H9 (cell line): ENCODE data around the gene VSIR. TPM values are rescaled to one million over a fixed set of nuclear protein-coding genes. Genes with fewer than 3 reads are reported as not detected.
A peak's percentile ranks its signal among the peaks of the same experiment; 100 is the strongest.

Experiments
- DNase-seq: peaks from one replicate; pipeline ENCODE4 v3.0.0-alpha.2; 2017
- H2AFZ ChIP-seq: one replicate; pipeline ENCODE4 v1.6.1; 2013; ENCODE audit warnings: mild to moderate bottlenecking, low read length, control low read depth, moderate library complexity
- H2AK5ac ChIP-seq: 2 replicates; pipeline ENCODE4 v1.6.1; 2013; ENCODE audit warnings: low read length, control low read depth, mixed read lengths; ENCODE audit not compliant: insufficient read length
- H2BK120ac ChIP-seq: one replicate; pipeline ENCODE4 v1.6.1; 2013; ENCODE audit warnings: low read depth, mild to moderate bottlenecking, low read length, control low read depth, inconsistent platforms; ENCODE audit not compliant: poor library complexity, severe bottlenecking
- H2BK12ac ChIP-seq: 2 replicates; pipeline ENCODE4 v1.6.1; 2013; ENCODE audit warnings: low read length, control low read depth, mixed read lengths, low read depth; ENCODE audit not compliant: insufficient read length
- H2BK15ac ChIP-seq: 2 replicates; pipeline ENCODE4 v1.6.1; 2013; ENCODE audit warnings: low read depth, low read length, control low read depth
- H2BK20ac ChIP-seq: one replicate; pipeline ENCODE4 v1.6.1; 2013; ENCODE audit warnings: low read depth, mild to moderate bottlenecking, low read length, control low read depth, inconsistent platforms; ENCODE audit not compliant: poor library complexity, severe bottlenecking
- H2BK5ac ChIP-seq: 2 replicates; pipeline ENCODE4 v1.6.1; 2013; ENCODE audit warnings: low read length, control low read depth, mixed read lengths; ENCODE audit not compliant: insufficient read length
- H3K14ac ChIP-seq: 2 replicates; pipeline ENCODE4 v1.6.1; 2013; ENCODE audit warnings: low read length, control low read depth; ENCODE audit not compliant: insufficient read depth
- H3K18ac ChIP-seq: 2 replicates; pipeline ENCODE4 v1.6.1; 2013; ENCODE audit warnings: low read depth, mild to moderate bottlenecking, mixed read lengths, low read length, control low read depth; ENCODE audit not compliant: insufficient read length
- H3K23ac ChIP-seq: 2 replicates; pipeline ENCODE4 v1.6.1; 2013; ENCODE audit warnings: low read length, control low read depth, mixed read lengths, low read depth; ENCODE audit not compliant: insufficient read length
- H3K23me2 ChIP-seq: 2 replicates; pipeline ENCODE4 v1.6.1; 2013; ENCODE audit warnings: low read depth, mild to moderate bottlenecking, mixed read lengths, low read length, control low read depth; ENCODE audit not compliant: insufficient read length, poor library complexity, severe bottlenecking
- H3K27ac ChIP-seq: 2 replicates; pipeline ENCODE4 v1.5.1; 2013; ENCODE audit warnings: low read length, control low read depth, mixed read lengths, low read depth; ENCODE audit not compliant: insufficient read length
- H3K27me3 ChIP-seq: 2 replicates; pipeline ENCODE4 v1.6.1; 2013; ENCODE audit warnings: low read length, control low read depth, inconsistent platforms; ENCODE audit not compliant: insufficient read depth
- H3K4ac ChIP-seq: 2 replicates; pipeline ENCODE4 v1.6.1; 2013; ENCODE audit warnings: low read depth, mild to moderate bottlenecking, control low read depth, inconsistent platforms, low read length, moderate library complexity
- H3K4me1 ChIP-seq: 2 replicates; pipeline ENCODE4 v1.6.1; 2013; ENCODE audit warnings: low read length, control low read depth, inconsistent platforms; ENCODE audit not compliant: insufficient read depth
- H3K4me2 ChIP-seq: 2 replicates; pipeline ENCODE4 v1.6.1; 2013; ENCODE audit warnings: low read length, control low read depth, mixed read lengths; ENCODE audit not compliant: insufficient read length, insufficient read depth
- H3K56ac ChIP-seq: 2 replicates; pipeline ENCODE4 v1.6.1; 2013; ENCODE audit warnings: low read depth, mild to moderate bottlenecking, mixed read lengths, low read length, control low read depth; ENCODE audit not compliant: insufficient read length
- H3K79me1 ChIP-seq: 2 replicates; pipeline ENCODE4 v1.6.1; 2013; ENCODE audit warnings: low read depth, mild to moderate bottlenecking, moderate library complexity, low read length, control low read depth, inconsistent platforms; ENCODE audit not compliant: insufficient read depth, poor library complexity, severe bottlenecking
- H3K79me2 ChIP-seq: 2 replicates; pipeline ENCODE4 v1.6.1; 2013; ENCODE audit warnings: low read length, control low read depth, inconsistent platforms; ENCODE audit not compliant: insufficient read depth
- H3K9ac ChIP-seq: 2 replicates; pipeline ENCODE4 v1.6.1; 2013; ENCODE audit warnings: low read length, control low read depth, mixed read lengths; ENCODE audit not compliant: insufficient read length; ENCODE audit errors: extremely low read depth
- H3K9me3 ChIP-seq: one replicate; pipeline ENCODE4 v1.6.1; 2013; ENCODE audit warnings: low read depth, low read length, inconsistent platforms; ENCODE audit not compliant: control insufficient read depth
- H3T11ph ChIP-seq: one replicate; pipeline ENCODE4 v1.6.1; 2013; ENCODE audit warnings: mild to moderate bottlenecking, low read length, control low read depth, inconsistent platforms
- H4K20me1 ChIP-seq: one replicate; pipeline ENCODE4 v1.6.1; 2013; ENCODE audit not compliant: control insufficient read depth, insufficient read length, insufficient read depth
- H4K5ac ChIP-seq: 2 replicates; pipeline ENCODE4 v1.6.1; 2013; ENCODE audit warnings: low read depth, mild to moderate bottlenecking, mixed read lengths, low read length, control low read depth; ENCODE audit not compliant: insufficient read length
- H4K8ac ChIP-seq: replicated peaks from 2 replicates; pipeline ENCODE4 v1.6.1; 2013; ENCODE audit warnings: low read length, control low read depth, mixed read lengths, low read depth; ENCODE audit not compliant: insufficient read length
- H4K91ac ChIP-seq: 2 replicates; pipeline ENCODE4 v1.6.1; 2013; ENCODE audit warnings: low read depth, mild to moderate bottlenecking, moderate library complexity, mixed read lengths, low read length, control low read depth; ENCODE audit not compliant: insufficient read length
- H3K27ac Mint-ChIP-seq, 3 experiments: 2 replicates in 2 of 3; 3 replicates in 1 of 3; pipeline ENCODE4 v1.8.0; 2020 to 2021; ENCODE audit warnings: mixed read lengths in 3 of 3, mild to moderate bottlenecking in 1 of 3, moderate library complexity in 1 of 3
- H3K27me3 Mint-ChIP-seq: 2 replicates; pipeline ENCODE4 v1.8.0; 2021; ENCODE audit warnings: low read depth, mild to moderate bottlenecking, moderate library complexity, mixed read lengths
- H3K36me3 Mint-ChIP-seq, 3 experiments: 2 replicates in 2 of 3; 3 replicates in 1 of 3; pipeline ENCODE4 v1.8.0; 2020 to 2021; ENCODE audit warnings: low read depth in 3 of 3, mixed read lengths in 3 of 3; ENCODE audit not compliant: insufficient read depth in 1 of 3
- H3K4me1 Mint-ChIP-seq, 2 experiments: 2 replicates each; pipeline ENCODE4 v1.8.0; 2020; ENCODE audit warnings: mixed read lengths in 2 of 2
- H3K4me3 Mint-ChIP-seq, 2 experiments: 2 replicates in 1 of 2; 3 replicates in 1 of 2; pipeline ENCODE4 v1.8.0; 2020 to 2021; ENCODE audit warnings: mild to moderate bottlenecking in 2 of 2, mixed read lengths in 2 of 2, moderate library complexity in 1 of 2
- H3K9me3 Mint-ChIP-seq, 2 experiments: 2 replicates in 1 of 2; 3 replicates in 1 of 2; pipeline ENCODE4 v1.8.0; 2020; ENCODE audit warnings: mild to moderate bottlenecking in 2 of 2, mixed read lengths in 2 of 2, moderate library complexity in 1 of 2
- CTCF ChIP-seq: fragments of 200-600 bp; sonication (generic); conservative IDR thresholded peaks from 3 replicates; pipeline ENCODE4 v1.8.0; 2021; ENCODE audit warnings: antibody characterized with exemption, mild to moderate bottlenecking
- WGBS: extraction: QIAGEN DNeasy Blood & Tissue Kit; methylation state at CpG from one replicate; pipeline ENCODE4 v1.1.7; 2013; ENCODE audit warnings: missing lambda C conversion rate, low lambda C conversion rate, mixed read lengths; ENCODE audit not compliant: insufficient read length; ENCODE audit errors: extremely low coverage; 5-methylcytosine and 5-hydroxymethylcytosine counted together
- total RNA-seq: library from RNA; stranded (reverse); gene quantifications from 2 replicates; pipeline ENCODE4 v1.2.1, GENCODE V29; 2021

VSIR gene
- total RNA-seq, 1 experiment from 2014 or later = 0.11 TPM

GRCh38 chr10:71782221-71782916, 9.0 kb upstream of the VSIR start:
- peaks cover 0 to 3% of the 10 kb centered on the region in 2 experiments; a peak in 1 of 5 replicates for H3K9me3 Mint-ChIP-seq
- no peak overlapping the region for H2BK20ac ChIP-seq
- no peak overlapping the region for H2AFZ ChIP-seq
- H4K20me1 ChIP-seq = no peaks in the 10 kb centered on the region
- no peaks in the 10 kb centered on the region for H3K23me2 ChIP-seq
- peaks cover 10 to 16% of the 10 kb centered on the region in 2 experiments for H3K4me1 Mint-ChIP-seq
- peak overlapping the region in 1 of 3 experiments; percentile 34; a peak in 2 of 7 replicates for H3K27ac Mint-ChIP-seq
- no peak overlapping the region for H3K14ac ChIP-seq
- no peaks in the 10 kb centered on the region for H3K79me2 ChIP-seq
- H3K9me3 ChIP-seq = no peaks in the 10 kb centered on the region
- H3K4me1 ChIP-seq = no peaks in the 10 kb centered on the region
- H3K36me3 Mint-ChIP-seq = no peaks in the 10 kb centered on the region; a peak in 1 of 7 replicates
- no peak overlapping the region for H3K4me2 ChIP-seq
- no peak overlapping the region for H2BK15ac ChIP-seq
- H4K5ac ChIP-seq = no peak overlapping the region
- H2BK12ac ChIP-seq = no peak overlapping the region
- no peak for DNase-seq
- no CpG with 5 or more reads among the region's 6 CpGs for WGBS
- H3K4ac ChIP-seq = no peak overlapping the region
- H3K23ac ChIP-seq = no peak overlapping the region
- no peak overlapping the region for H3K56ac ChIP-seq
- H3K4me3 Mint-ChIP-seq = peak overlapping the region in 1 of 2 experiments; percentile 21; a peak in 1 of 5 replicates
- H4K91ac ChIP-seq = no peak overlapping the region
- TF ChIP-seq CTCF = no peak
- no peak overlapping the region for H3K18ac ChIP-seq
- no peak overlapping the region for H2AK5ac ChIP-seq
- no peak overlapping the region for H3K27ac ChIP-seq
- H3T11ph ChIP-seq = no peak overlapping the region
- no peaks in the 10 kb centered on the region for H3K27me3 ChIP-seq
- H4K8ac ChIP-seq = no peak overlapping the region
- H2BK120ac ChIP-seq = no peak overlapping the region
- H2BK5ac ChIP-seq = no peak overlapping the region
- no peaks in the 10 kb centered on the region for H3K79me1 ChIP-seq
- H3K27me3 Mint-ChIP-seq = peaks cover 15% of the 10 kb centered on the region
- no peak overlapping the region for H3K9ac ChIP-seq
